Muscle of leg (tissue), 11 donors: ENCODE data around the gene OR13C8. TPM values are rescaled to one million over a fixed set of nuclear protein-coding genes. Genes with fewer than 3 reads are reported as not detected.
"Not testable (repeated sequence)": the region's sequence is repeated elsewhere in the genome, so short reads cannot be mapped to it uniquely, and the experiment has no call there.

Experiments used
- DNase-seq: peaks from one replicate; pipeline ENCODE4 v3.0.0; 2013
- H3K27ac ChIP-seq: one replicate; pipeline ENCODE4 v1.5.1; 2013; ENCODE audit warnings: mild to moderate bottlenecking, low read length, control low read depth
- H3K27me3 ChIP-seq: one replicate; pipeline ENCODE4 v1.6.1; 2013; ENCODE audit warnings: low read length; ENCODE audit not compliant: control insufficient read depth, insufficient read depth
- H3K36me3 ChIP-seq: one replicate; pipeline ENCODE4 v1.6.1; 2013; ENCODE audit warnings: low read length; ENCODE audit not compliant: control insufficient read depth, insufficient read depth
- H3K4me1 ChIP-seq: one replicate; pipeline ENCODE4 v1.6.1; 2013; ENCODE audit warnings: low read length; ENCODE audit not compliant: control insufficient read depth, insufficient read depth
- H3K4me3 ChIP-seq: one replicate; pipeline ENCODE4 v1.5.1; 2013; ENCODE audit warnings: low read length, control low read depth
- H3K9me3 ChIP-seq: replicated peaks from 2 replicates; pipeline ENCODE4 v1.6.1; 2013; ENCODE audit warnings: low read depth, low read length; ENCODE audit not compliant: control insufficient read depth
- WGBS: methylation state at CpG from one replicate; pipeline ENCODE4 v1.1.5; 2013; ENCODE audit warnings: missing lambda C conversion rate; ENCODE audit not compliant: insufficient coverage; 5-methylcytosine and 5-hydroxymethylcytosine counted together
- polyA plus RNA-seq, 8 donors: library from polyadenylated mRNA; unstranded; fragments of 120-200 nt; gene quantifications; one replicate each; pipeline versions ENCODE4 v1.2.1 to v1.2.3, GENCODE V29; 2013; ENCODE audit warnings: inconsistent platforms in 1 of 8, low replicate concordance in 1 of 8; ENCODE audit not compliant: insufficient read length in 8 of 8, insufficient read depth in 1 of 8
- total RNA-seq: library from RNA; stranded (reverse); fragments of 120-200 nt; gene quantifications from one replicate; pipeline ENCODE4 v1.2.4, GENCODE V29; 2013

Gene OR13C8
- total and polyA plus RNA-seq, 9 donors, result not detected

DNA sequence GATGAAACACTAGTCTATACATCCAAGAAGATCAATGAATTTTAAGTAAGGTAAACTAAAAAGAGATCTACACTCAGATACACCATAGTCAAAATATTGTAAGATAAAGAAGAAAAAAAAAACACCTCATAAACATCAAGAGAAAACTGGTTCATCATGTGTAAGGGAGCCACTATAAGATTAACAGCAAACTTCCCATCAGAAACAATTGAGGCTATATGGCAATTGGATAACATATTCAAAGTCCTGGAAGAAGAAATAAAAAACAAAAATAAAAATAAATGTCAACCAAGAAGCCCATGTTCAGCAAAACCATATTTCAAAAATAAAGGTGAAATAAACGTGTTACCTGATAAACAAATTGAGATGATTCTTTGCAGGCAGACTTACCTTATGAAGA is 3.6 kb downstream of the OR13C8 start:
- H3K9me3 ChIP-seq, result no peaks in the 10 kb centered on the region
- no peaks in the 10 kb centered on the region for H3K4me1 ChIP-seq
- H3K36me3 ChIP-seq, result no peaks in the 10 kb centered on the region
- H3K4me3 ChIP-seq, result no peak overlapping the region
- WGBS, result no CpG with 5 or more reads among the region's 1 CpG
- no peak for DNase-seq
- H3K27me3 ChIP-seq, result no peaks in the 10 kb centered on the region
- no peak overlapping the region for H3K27ac ChIP-seq

DNA sequence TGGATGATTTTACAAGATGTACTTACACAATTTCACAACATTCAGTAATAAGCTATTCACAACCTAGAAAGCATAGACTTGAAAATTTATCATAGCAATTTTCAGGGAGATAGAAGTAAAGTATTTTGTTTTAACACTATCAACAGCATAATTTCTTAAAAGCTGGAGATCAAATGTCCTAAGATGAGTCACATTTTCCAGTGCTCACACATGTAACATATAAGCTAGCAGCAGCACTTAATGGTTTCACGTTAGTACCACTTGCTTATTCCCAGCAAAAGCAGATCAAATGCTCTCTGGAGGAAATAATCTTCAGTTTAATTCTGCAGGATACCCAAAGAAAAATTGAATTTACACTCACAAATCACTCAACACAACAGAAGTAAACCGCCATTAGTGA is 6.5 kb downstream of the OR13C8 start:
- Histone ChIP-seq H3K4me3 (no peak overlapping the region), H3K4me1 (no peaks in the 10 kb centered on the region), H3K36me3 (no peaks in the 10 kb centered on the region), H3K9me3 (no peaks in the 10 kb centered on the region), H3K27ac (no peak overlapping the region), H3K27me3 (no peaks in the 10 kb centered on the region)
- no CpG with 5 or more reads among the region's 2 CpGs for WGBS
- peak; percentile 14 for DNase-seq

DNA sequence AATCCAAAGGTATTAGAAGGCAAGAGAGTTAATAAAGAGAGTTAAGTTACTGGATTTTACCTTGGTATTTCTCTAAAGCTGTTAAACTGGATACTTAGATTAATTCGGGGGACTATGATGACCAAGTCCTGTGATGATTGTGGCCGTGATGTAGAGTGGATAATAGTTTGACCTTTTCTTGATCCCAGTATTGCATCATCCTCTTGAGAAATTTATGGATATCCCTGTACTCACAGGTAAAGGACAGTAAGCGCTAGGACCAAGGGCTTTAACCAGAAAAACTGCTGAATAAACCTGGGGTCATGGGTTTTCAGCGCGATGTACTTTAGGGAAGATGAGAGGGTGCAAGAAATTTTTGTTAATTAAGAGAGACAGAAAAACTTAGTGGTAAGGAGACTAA is 8.3 kb downstream of the OR13C8 start:
- Histone ChIP-seq H3K27me3 (no peaks in the 10 kb centered on the region), H3K4me3 (no peak overlapping the region), H3K9me3 (no peaks in the 10 kb centered on the region), H3K27ac (no peak overlapping the region), H3K4me1 (no peaks in the 10 kb centered on the region), H3K36me3 (no peaks in the 10 kb centered on the region)
- DNase-seq, result no peak
- WGBS, result 83% methylated on average over 3 of the region's 5 CpGs

DNA sequence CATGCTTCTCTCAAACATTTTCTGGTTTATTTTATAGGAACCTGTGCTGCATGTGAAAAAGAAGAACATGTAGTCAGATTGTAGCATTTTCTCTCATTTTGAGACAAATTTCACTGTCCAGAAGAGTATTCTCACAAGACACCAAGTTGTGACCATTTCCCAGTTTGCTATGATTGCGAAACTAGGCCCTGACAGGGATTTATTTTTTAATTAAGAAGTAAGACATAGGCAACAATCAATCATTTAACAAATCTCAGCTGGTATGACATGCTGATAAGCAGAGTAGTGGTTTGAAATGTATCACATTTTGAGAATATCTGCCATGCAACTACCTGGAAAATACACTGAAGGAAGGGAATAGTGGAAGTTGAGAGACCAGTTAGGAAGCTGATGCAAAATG is 11.6 kb downstream of the OR13C8 start:
- no peak overlapping the region for H3K27ac ChIP-seq
- no peak overlapping the region for H3K4me3 ChIP-seq
- no peak for DNase-seq
- WGBS, result no CpG with 5 or more reads among the region's 1 CpG
- H3K9me3 ChIP-seq, result no peaks in the 10 kb centered on the region
- no peaks in the 10 kb centered on the region for H3K27me3 ChIP-seq
- no peaks in the 10 kb centered on the region for H3K4me1 ChIP-seq
- no peaks in the 10 kb centered on the region for H3K36me3 ChIP-seq

DNA sequence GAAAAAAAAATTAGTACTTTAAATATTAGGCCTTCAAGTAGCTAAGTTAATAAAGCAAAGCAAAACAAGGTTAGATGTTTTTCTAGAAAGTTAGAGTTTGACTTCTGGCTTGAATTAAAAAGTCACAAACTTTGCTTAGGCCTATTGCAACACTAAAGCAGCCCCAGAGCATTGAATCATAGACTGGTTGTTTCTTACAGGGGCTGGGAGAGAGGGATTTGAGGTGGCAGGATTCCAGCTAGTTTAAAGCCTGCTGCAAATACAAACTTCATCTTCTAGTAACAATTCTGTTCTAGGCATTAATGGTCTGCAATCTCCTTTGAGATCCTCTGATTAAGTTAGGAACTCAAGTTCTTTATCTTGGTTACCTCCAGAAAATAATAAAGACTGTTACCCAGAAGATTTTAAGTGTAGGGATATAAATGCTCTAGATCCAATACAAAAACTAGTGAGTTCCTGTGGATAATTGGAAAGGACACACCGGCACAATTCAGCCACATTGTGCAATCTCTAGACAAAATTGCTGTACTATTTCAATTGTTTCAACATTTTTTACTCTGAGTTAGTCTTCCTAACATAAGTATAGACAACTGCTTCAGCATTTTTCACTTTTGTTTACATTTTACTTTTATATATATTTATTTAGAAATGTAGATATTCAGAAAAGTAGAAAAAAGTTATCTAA is 17.7 kb downstream of the OR13C8 start:
- no peaks in the 10 kb centered on the region for H3K36me3 ChIP-seq
- H3K4me1 ChIP-seq, result no peaks in the 10 kb centered on the region
- H3K27ac ChIP-seq, result no peak overlapping the region
- H3K27me3 ChIP-seq, result no peaks in the 10 kb centered on the region
- DNase-seq, result peak; percentile 91
- H3K4me3 ChIP-seq, result no peak overlapping the region
- no peaks in the 10 kb centered on the region for H3K9me3 ChIP-seq
- WGBS, result no CpG with 5 or more reads among the region's 1 CpG

DNA sequence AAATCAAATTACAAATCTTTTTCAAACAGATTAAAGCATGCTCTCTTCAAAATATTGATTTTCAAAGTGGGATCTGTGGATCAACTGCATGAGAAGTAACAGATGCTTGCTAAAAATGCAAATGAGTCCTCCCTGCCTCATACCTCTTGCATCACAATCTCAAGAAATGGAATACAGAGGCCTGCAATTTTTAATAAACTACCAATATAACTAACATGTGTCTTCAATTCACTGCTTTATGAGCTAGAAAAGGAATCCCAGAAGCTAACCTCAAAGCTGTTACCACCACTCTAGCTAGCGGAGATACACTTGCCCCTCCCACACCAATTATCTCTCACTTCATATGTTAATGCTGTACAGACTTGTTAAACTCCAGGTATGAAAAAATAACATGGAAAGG is 20.7 kb downstream of the OR13C8 start:
- Histone ChIP-seq H3K9me3 (peaks cover 2% of the 10 kb centered on the region), H3K4me1 (no peaks in the 10 kb centered on the region), H3K27me3 (no peaks in the 10 kb centered on the region), H3K27ac (no peak overlapping the region), H3K36me3 (no peaks in the 10 kb centered on the region), H3K4me3 (no peak overlapping the region)
- WGBS, result no CpG with 5 or more reads among the region's 1 CpG
- no peak for DNase-seq

DNA sequence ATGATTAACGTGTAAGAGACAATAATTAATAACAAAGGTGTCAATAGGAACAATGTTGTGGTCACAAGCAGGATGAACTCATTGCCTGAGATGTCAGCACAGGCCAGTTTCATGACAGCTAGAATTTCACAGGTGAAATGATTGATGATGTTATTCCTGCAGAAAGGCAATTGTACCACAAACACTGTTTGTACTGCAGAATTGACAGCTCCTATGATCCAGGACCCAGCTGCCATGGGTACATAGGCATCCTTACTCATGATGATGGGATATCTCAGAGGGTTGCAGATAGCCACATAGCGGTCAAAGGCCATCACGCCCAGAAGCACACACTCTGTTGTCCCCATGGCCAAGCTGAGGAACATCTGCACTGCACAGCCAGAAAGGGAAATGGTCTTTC is 29.8 kb downstream of the OR13C8 start:
- H3K4me1 ChIP-seq, H3K36me3 ChIP-seq, H3K4me3 ChIP-seq, H3K9me3 ChIP-seq, H3K27me3 ChIP-seq, DNase-seq, H3K27ac ChIP-seq: not testable (repeated sequence)
- WGBS, result no CpG with 5 or more reads among the region's 3 CpGs

DNA sequence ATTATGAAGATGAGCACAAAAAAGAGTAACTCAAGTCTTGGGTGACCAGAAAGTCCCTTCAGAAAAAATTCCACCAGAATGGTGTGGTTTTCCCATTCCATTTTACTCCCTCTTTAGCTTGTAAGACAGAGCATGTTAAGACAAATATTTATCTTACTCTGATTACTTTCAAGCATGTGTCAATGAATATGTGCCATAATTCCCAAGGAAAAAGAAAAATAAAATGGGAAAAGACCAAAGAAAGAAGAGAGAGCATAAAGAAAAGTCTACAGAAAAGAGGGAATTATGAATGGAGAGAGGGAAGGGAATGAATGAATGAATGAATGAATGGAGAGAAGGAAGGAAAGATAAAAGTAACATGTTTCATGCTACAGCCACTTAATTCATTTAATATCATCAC is 30.3 kb downstream of the OR13C8 start, which contains the start of gene OR13C5:
Gene OR13C5 (minus strand): TSS at position 101 of the 400 bp plus-strand sequence. CDS start 0 bp downstream, at position 101.
- not testable (repeated sequence) for DNase-seq, H3K27ac ChIP-seq, H3K27me3 ChIP-seq, H3K4me1 ChIP-seq, H3K4me3 ChIP-seq, H3K36me3 ChIP-seq, H3K9me3 ChIP-seq

DNA sequence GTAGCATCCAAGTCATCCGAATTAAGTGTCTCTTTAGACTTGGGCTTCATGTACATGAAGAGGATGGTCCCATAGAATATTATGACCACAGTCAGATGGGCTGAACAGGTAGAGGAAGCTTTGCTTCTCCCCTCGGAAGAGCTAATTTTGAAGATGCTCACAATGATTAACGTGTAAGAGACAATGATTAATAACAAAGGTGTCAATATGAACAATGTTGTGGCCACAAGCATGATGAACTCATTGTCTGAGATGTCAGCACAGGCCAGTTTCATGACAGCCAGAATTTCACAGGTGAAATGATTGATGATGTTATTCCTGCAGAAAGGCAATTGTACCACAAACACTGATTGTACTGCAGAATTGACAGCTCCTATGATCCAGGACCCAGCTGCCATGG is 35.8 kb downstream of the OR13C8 start:
- no peaks in the 10 kb centered on the region for H3K4me1 ChIP-seq
- no peaks in the 10 kb centered on the region for H3K9me3 ChIP-seq
- H3K27ac ChIP-seq, result no peak overlapping the region
- H3K27me3 ChIP-seq, result no peaks in the 10 kb centered on the region
- WGBS, result 69% methylated on average over 2 of the region's 3 CpGs
- H3K4me3 ChIP-seq, result no peak overlapping the region
- no peaks in the 10 kb centered on the region for H3K36me3 ChIP-seq
- DNase-seq, result no peak

DNA sequence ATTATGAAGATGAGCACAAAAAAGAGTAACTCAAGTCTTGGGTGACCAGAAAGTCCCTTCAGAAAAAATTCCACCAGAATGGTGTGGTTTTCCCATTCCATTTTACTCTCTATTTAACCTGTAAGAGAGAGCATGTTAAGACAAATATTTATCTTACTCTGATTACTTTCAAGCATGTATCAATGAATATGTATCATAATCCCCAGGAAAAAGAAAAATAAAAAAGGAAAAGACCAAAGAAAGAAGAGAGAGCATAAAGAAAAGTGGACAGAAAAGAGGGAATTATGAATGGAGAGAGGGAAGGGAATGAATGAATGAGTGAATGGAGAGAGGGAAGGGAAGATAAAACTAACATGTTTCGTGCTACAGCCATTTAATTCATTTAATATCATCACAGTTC is 36.6 kb downstream of the OR13C8 start, which contains the start of gene OR13C2:
Gene OR13C2 (minus strand): TSS at position 101 of the 400 bp plus-strand sequence. CDS start 0 bp downstream, at position 101.
- H3K36me3 ChIP-seq, H3K27me3 ChIP-seq, H3K9me3 ChIP-seq, H3K4me1 ChIP-seq, H3K4me3 ChIP-seq, DNase-seq, H3K27ac ChIP-seq: not testable (repeated sequence)
- WGBS, result no CpG with 5 or more reads among the region's 1 CpG

DNA sequence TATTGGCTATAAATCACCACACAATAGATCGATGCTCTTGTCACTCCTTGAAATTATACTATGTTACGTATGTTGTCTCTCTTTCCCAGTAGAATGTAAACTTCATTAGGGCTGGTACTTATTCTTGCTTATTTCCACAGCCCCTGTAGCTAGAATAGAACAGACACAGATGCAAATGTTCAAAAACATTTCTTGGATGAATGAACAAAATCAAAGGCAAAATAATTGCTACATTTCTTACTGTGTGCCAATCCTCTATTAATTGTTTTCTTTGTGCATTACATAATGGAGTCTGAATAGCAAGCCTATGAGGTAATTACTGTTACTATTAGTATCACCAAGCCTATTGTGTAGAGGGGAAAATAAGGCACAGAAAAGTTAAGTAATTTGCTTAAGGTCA is 37.2 kb downstream of the OR13C8 start:
- no peaks in the 10 kb centered on the region for H3K36me3 ChIP-seq
- H3K9me3 ChIP-seq, result no peaks in the 10 kb centered on the region
- no peaks in the 10 kb centered on the region for H3K4me1 ChIP-seq
- no peak overlapping the region for H3K27ac ChIP-seq
- no peaks in the 10 kb centered on the region for H3K27me3 ChIP-seq
- DNase-seq, result no peak
- no CpG with 5 or more reads among the region's 2 CpGs for WGBS
- H3K4me3 ChIP-seq, result no peak overlapping the region
